Left cardiac atrium (tissue), 4 donors: ENCODE data around the gene SH2D3A. TPM values are rescaled to one million over a fixed set of nuclear protein-coding genes. Genes with fewer than 3 reads are reported as not detected.
"Not testable (repeated sequence)": the region's sequence is repeated elsewhere in the genome, so short reads cannot be mapped to it uniquely, and the experiment has no call there.

Experiments
- ATAC-seq, 2 donors: fragments of 200-7000 bp; cut with Tn5 transposase; one replicate each; pipeline ENCODE4 v1.9.1; 2020; ENCODE audit warnings: mild to moderate bottlenecking in 2 of 2, moderate library complexity in 2 of 2
- DNase-seq: peaks from one replicate; pipeline ENCODE4 v3.0.0-alpha.2; 2020
- intact Hi-C, 2 donors: fragments of 100-400 bp; cut with DNase I; formaldehyde crosslinking; loops; one replicate each; pipeline versions ENCODE4 v1.14.1 to v1.15.1; 2022 to 2023
- total RNA-seq, 2 donors: library from RNA; stranded (reverse); fragmentation: NEBNext Ultra II Directional; extraction: Animal tissue kit (Norgen Biotek cat#: 25700); gene quantifications; one replicate each; pipeline ENCODE4 v1.2.1, GENCODE V29; 2021
- donor health status: DM: no; HTN: yes; CAD: no.
- donor health status: DM: no; HTN: yes; CAD: no; lungs with severe emphysema.
- donor health status: DM: yes; HTN: yes; CAD: no.
- donor health status: Dilated cardiomyopathy.

The SH2D3A gene
- total RNA-seq, 2 donors from 2014 or later: 0.47 to 0.65 TPM

- intact Hi-C loops: no loop called here
- DNase-seq (no peak), ATAC-seq (no peak)
Measured at GRCh38 chr19:6791237-6791636, 24.0 kb upstream of the SH2D3A start.

GRCh38 chr19:6790194-6791128 lies 23.2 kb upstream of the SH2D3A start:
- ATAC-seq (no peak), DNase-seq (no peak)
- intact Hi-C loops: no loop called here

- intact Hi-C loops: no loop called here
Measured at GRCh38 chr19:6788896-6789295, 21.7 kb upstream of the SH2D3A start.

GRCh38 chr19:6787393-6787792 lies 20.2 kb upstream of the SH2D3A start:
- DNase-seq: no peak
- intact Hi-C loops: no loop called here
- no peak for ATAC-seq

More at GRCh38 chr19:6788896-6789295, 21.7 kb upstream of the SH2D3A start:
- DNase-seq: no peak
- no peak for ATAC-seq

- intact Hi-C loops: no loop called here
- ATAC-seq (no peak), DNase-seq (no peak)
Measured at GRCh38 chr19:6779206-6779605, 12.0 kb upstream of the SH2D3A start.

GRCh38 chr19:6778386-6778785 lies 11.2 kb upstream of the SH2D3A start:
- intact Hi-C loops: no loop called here
- ATAC-seq: no peak
- DNase-seq: no peak

GRCh38 chr19:6777434-6777833 lies 10.2 kb upstream of the SH2D3A start:
- intact Hi-C loops: no loop called here
- DNase-seq (no peak), ATAC-seq (no peak)

- DNase-seq: no peak
- ATAC-seq: no peak
- intact Hi-C loops: no loop called here
Measured at GRCh38 chr19:6776999-6777398, 9.8 kb upstream of the SH2D3A start.

- intact Hi-C loops, ATAC-seq, DNase-seq: not testable (repeated sequence)
Measured at GRCh38 chr19:6776045-6776444, 8.8 kb upstream of the SH2D3A start.

- ATAC-seq (peak in 1 of 2 donors; percentile 44), DNase-seq (no peak)
- intact Hi-C loops: no loop called here
Measured at GRCh38 chr19:6774821-6775707, 7.8 kb upstream of the SH2D3A start.

GRCh38 chr19:6773323-6773931 lies 6.2 kb upstream of the SH2D3A start:
- intact Hi-C loops: no loop called here
- ATAC-seq (peak; percentile 33 to 67), DNase-seq (peak; percentile 50)

GRCh38 chr19:6772866-6773322 lies 5.7 kb upstream of the SH2D3A start:
- intact Hi-C loops: no loop called here
- no peak for DNase-seq
- ATAC-seq: no peak

GRCh38 chr19:6772028-6772865 lies 5.0 kb upstream of the SH2D3A start, which contains the start of gene VAV1:
Gene VAV1 (plus strand): TSS chr19:6772708. CDS start chr19:6772808, 100 bp downstream.
- peak; percentile 78 to 79 for ATAC-seq
- intact Hi-C loops: no loop called here
- peak; percentile 60 for DNase-seq

- DNase-seq, intact Hi-C loops, ATAC-seq: not testable (repeated sequence)
Measured at GRCh38 chr19:6771648-6772027, 4.4 kb upstream of the SH2D3A start.

- ATAC-seq: no peak
- no peak for DNase-seq
- intact Hi-C loops: loop anchor here in 1 of 2 donors (10.0 kb wide), 1 partner anchor 134 kb away; no protein-coding TSS in a partner anchor
Measured at GRCh38 chr19:6769006-6769619, 1.9 kb upstream of the SH2D3A start.

GRCh38 chr19:6768236-6768785 lies 1.1 kb upstream of the SH2D3A start:
- intact Hi-C loops: loop anchor here in 1 of 2 donors (10.0 kb wide), 1 partner anchor 134 kb away; no protein-coding TSS in a partner anchor
- ATAC-seq: no peak
- DNase-seq: no peak

- ATAC-seq (peak in 1 of 2 donors; percentile 51), DNase-seq (no peak)
- intact Hi-C loops: loop anchor here in 1 of 2 donors (10.0 kb wide), 1 partner anchor 132 kb away; no protein-coding TSS in a partner anchor
Measured at GRCh38 chr19:6767081-6767356, 216 bp downstream of the SH2D3A start.
